DMS153 (cell line): Measurements from ENCODE around the gene TSHZ1.

Experiments
- DNase-seq: peaks from one replicate; lab custom pipeline; 2025; lab: John Stamatoyannopoulos, UW

TSHZ1 gene

DNA sequence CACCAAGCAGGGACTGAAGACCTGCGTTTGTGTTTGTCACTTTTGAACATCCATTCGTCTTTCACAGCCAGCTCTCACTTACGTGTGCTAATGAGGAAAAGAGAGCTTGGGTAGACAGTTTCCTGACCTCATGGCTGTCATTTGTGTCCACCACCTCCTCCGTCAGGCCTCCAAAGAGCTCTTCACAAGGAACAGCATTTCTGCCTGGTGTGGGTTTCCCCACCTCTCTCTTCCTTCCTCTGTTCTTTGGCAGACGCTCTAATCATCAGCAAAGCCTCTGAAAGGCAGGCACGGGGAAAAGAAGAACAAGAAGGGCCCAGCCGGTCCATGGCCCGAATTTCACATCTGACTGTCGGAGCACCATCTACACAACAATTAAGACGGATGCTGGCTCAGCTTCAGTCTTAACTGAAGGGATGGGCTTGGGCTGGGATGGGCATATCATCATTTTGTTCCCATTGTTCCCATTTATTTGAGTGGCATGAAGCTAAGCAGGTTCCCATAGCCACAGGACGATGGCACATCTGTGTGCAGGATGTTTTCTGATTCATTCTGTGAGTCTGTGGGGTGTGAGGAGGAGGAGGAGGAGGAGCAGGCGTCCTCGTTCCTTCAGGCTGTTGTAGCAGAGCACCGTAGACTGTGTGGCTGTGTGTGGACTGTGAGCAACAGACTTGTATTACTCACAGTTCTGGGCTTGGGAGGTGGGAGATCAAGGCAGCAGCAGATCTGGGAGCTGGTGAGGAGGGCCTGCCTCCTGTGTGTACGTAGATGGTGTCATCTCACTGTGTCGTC is 66.4 kb downstream of the TSHZ1 start:
- DNase-seq = no peak

DNA sequence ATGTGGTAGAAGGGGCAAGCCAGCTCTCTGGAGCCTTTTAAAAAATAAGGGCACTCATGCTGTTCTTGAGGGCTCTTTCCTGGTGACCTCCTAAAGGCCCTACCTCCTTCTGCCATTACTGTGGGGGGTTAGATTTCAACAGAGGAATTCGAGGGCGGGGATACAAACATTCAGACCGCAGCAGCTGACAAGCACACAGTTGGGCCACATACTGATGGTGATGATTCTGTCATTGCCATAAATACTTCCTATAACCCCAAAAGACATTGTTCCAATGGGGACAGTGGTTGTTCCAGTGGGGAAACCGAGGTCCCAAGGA is 67.0 kb downstream of the TSHZ1 start:
- no peak for DNase-seq

DNA sequence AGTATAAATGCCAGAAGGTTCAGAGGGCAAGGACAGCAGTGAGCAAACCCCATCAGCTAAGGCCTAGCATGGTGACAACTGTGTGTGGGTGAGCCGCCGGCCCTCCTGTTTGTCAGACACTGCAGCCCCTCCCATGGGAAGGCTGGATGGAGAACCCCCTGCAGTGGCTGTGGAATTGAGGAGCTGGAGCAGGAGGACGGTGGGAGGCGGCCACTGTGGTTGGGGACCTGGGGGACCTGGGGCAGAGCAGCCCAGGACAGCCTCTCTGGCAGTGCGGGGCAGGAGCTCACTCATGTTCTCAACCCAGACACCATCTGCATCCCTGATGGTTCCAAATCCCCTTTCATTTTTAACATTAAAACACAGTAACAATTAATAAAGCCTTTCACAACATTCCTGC is 68.8 kb downstream of the TSHZ1 start:
- DNase-seq = no peak

DNA sequence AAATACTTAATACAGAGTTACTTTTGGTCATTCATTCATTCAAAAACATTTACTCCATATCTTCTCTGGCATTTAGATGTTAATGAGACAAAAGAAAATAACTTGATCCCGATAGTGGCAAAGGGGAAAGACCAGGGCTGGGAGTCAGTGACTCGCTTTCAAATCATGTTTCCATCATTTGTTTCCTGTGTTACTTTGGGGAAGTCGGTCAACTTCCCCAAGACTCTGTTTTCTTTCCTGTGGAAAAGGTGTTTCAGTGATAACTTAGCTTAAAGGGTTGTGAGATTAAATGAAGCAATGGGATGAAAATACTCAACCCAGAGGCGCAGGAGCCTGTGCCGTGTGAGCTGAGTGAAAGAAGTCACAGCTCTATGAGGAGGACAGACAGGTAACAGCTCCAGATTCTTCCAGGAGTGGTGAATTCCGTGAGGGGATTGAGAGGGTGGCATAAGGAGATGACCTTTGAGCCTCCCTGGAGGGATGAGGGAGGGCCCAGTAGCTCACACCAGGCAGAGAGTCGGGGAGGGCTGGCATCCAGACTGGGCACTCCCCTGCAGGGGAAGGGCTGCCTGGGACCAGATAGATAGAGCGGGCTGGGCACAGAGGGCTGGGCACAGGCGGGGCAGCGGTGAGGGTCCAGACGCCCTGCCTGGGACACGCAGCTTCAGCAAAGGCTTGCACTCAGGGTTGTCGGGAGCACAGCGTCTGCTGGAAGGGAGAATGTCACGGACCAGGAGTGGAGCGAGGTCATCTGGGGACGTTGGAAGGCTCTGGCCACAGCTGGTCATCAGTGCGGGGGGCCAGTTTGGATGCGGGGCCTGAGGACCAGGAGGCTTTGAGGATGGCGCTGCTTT is 70.1 kb downstream of the TSHZ1 start:
- no peak for DNase-seq

DNA sequence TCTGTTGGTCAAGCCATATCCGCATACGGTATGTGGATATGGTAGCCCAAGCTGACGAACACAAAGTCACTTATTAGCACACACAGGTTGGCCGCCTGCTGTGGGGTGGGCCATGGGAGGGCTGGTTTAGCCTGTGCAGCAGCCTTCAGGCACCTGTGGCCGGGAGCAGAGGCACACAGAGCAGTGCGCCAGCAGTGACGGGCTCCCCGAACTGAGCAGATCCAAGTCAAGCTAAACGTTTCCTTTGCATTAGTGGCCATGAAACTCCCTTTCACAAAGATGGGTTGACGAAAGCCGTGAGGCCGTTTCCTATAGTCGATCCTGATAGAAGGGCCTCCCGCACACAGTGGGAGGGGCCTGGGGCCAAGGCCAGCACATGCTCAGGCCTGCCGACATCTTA is 72.1 kb downstream of the TSHZ1 start:
- no peak for DNase-seq

DNA sequence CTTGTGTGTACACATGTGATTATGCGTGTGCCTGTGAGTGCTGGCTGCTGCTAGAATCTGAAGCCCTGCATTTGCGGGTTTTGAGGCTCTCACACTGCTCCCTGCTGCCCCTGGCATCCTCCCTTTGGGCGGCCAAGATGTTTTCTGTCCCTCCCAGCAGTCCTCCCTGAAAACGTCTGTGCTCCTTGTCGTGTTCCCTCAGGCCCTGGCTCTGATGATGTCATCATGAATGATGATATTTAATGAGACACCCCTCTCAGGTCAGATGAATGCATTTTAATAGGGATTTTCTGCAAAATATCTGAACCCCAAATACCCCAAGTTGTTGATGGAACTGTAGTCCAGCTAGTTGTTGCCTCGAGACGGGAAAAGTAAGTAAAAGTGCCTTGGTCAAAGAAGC is 73.1 kb downstream of the TSHZ1 start:
- DNase-seq = no peak

DNA sequence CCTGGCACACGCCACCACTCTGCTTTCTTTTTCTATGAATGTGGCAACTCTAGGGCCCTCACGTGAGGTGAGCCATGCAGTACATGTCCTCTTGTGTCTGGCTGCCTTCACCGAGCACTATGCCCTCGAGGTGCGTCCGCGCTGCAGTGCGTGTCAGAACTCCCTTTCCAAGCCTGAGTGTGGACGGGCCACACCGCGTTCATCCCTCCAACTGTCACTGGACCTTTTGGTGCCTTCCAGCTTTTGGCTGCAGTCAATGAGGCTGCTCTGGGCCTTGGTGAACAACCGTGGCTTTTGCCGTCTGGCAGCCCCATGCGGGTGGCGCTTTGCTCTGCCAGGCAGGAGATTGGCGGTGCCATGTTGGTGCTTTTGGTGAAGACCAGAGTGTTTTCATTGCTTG is 74.0 kb downstream of the TSHZ1 start:
- no peak for DNase-seq

DNA sequence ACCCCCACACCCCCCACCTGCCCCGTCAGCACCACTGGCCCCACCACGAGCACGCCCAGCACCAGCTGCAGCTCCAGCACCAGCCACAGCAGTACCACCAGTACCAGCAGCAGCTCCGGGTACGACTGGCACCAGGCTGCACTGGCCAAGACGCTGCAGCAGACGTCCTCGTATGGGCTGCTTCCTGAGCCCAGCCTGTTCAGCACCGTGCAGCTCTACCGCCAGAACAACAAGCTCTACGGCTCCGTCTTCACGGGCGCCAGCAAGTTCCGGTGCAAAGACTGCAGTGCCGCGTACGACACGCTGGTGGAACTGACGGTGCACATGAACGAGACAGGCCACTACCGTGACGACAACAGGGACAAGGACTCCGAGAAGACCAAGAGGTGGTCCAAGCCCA is 75.3 kb downstream of the TSHZ1 start:
- no peak for DNase-seq

DNA sequence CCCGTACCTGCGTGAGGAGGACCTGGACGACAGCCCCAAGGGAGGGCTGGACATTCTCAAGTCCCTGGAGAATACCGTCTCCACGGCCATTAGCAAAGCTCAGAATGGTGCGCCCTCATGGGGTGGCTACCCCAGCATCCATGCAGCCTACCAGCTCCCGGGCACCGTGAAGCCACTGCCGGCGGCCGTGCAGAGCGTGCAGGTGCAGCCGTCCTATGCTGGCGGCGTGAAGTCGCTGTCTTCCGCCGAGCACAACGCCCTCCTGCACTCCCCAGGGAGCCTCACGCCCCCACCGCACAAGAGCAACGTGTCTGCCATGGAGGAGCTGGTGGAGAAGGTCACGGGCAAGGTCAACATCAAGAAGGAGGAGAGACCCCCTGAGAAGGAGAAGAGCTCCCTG is 76.4 kb downstream of the TSHZ1 start:
- DNase-seq = no peak

DNA sequence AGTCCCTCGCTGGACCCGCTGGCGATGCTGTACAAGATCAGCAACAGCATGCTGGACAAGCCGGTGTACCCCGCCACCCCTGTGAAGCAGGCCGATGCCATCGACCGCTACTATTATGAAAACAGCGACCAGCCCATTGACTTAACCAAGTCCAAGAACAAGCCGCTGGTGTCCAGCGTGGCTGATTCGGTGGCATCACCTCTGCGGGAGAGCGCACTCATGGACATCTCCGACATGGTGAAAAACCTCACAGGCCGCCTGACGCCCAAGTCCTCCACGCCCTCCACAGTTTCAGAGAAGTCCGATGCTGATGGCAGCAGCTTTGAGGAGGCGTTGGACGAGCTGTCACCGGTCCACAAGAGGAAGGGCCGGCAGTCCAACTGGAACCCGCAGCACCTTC is 77.1 kb downstream of the TSHZ1 start:
- DNase-seq = no peak

DNA sequence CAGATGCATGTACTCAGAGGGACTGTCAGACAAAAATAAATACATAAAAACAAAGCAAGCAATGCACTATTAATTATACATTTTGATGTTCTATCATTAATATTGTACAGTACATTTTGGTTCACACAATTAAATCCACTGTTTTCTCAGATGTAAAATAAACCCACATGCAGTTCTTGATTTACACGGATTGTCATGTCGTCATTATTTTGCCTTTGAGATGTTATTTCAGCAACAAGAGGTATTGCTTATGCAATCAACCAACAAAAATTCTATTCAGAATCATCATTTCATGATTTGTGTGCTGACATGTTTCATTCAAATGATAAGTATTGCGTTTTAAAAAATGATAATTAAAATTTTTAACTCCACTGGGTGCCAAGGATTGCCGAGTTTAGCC is 79.2 kb downstream of the TSHZ1 start:
- DNase-seq = no peak

DNA sequence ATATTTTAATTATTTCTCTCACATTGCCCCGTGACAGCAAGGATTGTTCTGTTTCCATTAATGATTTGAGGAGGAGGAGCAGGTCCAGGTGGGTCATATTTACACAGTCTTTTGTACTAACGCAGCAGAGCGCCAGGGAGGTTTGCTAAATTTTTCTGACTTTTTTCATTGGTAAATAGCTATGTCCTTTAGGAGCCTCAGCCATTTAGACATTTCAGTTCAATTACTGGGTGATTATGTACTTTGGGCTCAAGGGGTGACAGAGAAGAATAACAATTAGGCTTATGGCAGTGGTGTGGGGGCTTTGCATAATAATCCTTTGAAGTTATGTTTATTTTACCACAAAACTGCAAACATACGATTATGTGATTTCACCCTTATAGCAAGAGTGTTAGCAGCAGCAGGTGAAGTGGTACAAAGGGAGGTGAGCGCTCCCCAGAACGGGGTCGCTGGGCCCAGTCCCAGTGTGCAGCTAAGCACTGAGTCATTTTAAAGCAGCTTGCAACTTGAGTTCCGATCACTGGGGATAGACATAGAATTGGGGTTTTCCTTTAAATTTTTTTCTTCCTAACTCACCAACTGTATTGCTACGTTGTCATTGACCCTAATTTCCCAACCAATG is 80.3 kb downstream of the TSHZ1 start:
- peak; percentile 57 for DNase-seq

DNA sequence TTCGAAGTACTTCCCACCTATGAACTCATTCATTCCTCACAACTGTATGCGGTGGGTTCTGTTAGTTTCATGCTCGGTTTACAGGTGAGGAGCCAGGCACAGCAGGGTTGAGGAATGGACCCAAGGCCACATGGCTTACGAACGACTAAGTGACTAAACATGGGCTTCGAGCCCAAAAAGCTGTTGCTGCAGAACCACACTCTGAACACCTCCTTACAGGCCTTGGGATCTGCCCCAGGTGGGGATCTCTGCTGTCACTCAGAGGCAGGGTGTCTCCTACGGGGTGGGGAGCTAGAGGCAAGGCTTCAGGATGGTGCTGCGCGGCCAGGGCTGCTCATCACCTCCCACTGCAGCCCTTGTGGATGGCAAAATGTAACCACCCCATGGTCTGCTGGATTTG is 80.9 kb downstream of the TSHZ1 start:
- DNase-seq = no peak

DNA sequence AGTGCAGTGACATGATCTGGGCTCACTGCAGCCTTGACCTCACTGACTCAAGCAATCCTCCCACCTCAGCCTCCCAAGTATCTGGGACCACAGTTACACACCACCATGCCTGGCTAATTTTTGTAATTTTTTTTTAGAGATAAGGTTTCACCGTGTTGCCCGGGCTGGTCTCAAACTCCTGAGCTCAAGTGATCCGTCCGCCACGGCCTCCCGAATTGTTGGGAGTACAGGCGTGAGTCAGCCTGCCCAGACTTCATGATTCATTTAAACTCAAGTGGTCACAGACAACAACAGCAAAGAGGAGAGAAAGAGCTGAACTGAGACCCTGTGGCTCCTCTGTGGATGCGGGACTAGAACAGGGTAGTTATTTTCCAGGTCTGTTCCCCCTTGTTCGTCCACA is 83.0 kb downstream of the TSHZ1 start:
- no peak for DNase-seq

DNA sequence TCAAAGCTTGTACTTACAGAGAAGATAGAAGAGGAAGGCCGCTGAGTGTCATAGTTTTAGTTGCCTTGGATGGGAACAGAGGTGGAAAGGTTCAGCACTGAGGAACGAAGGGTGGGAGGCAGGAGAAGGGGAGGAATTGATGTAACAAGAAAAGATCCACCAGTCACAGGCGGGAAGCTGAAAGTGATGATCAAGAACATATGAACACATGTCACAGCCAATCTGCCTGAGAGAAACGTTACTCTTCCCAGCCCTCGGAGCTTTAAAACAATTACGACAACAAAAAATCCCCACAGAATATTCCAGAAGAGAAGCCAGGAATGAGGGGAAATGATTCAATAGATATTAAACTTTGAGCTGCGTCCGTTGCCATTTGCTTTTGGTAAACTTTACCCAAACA is 87.1 kb downstream of the TSHZ1 start:
- no peak for DNase-seq

DNA sequence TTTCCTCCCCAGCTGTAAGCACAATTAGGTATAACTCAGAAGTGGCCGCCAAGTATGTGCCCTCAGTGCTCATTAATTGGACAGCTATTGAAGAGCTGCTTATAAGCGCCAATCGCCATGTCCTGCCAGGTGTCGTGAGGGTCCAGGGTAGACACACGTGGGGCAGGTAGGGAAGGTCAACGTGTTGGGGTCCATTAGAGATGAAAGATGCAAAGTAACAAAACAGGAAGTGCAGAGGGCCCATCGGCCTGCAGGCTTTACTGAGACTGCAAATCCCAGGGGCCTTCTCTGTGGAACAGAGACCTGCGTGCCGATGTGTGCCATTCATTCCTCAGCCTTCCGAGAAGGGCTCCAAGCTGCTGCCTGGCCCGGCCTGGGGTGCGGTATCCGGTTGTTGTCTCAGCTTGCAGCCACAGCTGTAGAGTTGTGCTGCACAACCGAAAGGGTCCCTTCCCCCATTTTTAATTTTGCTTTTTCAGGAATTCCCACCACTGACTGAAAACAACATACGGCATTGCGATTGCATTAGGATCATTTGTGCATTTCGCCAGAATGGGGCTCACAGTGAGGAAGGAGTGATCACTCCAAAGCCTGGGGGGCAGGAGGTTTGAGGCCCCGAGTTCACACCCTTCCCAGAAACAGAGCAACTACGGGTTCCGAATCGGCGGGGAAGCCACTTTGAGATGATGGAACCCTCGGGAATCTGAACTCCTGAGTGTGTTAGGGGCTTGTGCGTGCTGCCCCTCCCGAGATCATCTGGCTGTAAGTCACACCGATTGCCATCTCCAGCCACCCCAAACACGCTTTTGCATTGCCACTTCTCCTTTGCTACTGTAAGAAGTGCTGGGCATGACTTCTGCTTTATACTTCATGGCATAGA is 94.3 kb downstream of the TSHZ1 start:
- no peak for DNase-seq

DNA sequence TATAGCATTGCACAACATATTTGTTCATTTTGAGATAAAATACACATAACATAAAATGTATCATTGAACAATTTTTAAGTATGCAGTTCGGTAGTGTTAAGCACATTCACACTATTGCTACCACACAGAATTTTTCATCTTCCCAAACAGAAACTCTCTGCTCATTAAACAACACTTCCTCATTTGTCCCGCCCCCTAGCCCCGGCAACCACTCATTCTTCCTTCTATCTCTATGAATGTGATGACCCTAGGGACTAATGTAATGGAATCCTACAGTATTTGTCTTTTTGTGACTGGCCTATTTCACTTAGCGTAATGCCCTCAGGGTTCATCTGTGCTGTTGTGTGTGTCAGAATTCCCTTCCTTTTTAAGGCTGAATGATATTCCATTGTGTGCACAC is 95.4 kb downstream of the TSHZ1 start:
- DNase-seq = no peak

DNA sequence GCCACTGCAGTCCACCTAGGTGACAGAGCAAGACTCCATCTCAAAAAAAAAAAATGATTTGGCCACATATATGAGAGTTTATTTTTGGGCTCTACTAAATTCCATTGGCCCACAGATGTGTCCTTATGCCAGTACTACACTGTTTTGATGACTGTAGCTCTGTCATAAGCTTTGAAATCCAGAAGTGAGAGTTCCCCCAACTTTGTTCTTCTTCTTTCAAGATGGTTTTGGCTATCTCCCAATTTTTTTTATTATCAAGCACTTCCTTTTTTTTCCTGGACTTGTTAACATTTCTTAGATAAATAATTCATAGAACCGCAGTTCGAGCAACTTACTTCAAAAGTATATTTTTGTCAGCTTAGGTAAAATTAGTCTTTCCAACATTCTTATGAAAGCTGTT is 96.9 kb downstream of the TSHZ1 start:
- no peak for DNase-seq

DNA sequence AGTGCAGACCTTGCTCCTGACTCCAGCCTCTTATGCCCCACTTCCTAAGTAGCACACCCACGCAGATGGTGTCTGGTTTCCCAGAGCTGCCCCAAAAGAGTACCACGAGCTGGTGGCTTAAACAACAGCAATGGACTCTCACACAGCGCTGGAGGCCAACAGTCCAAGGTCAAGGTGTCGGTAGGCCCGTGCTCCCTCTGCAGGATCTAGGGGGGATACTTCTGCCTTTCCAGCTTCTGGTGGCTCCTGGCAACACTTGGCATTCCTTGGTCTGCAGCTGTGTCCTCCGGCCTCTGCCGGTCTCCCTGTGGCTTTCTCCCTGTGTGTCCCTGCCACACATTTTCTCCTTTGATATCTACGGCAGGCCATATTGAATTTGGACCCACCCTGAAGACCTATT is 99.0 kb downstream of the TSHZ1 start:
- no peak for DNase-seq

DNA sequence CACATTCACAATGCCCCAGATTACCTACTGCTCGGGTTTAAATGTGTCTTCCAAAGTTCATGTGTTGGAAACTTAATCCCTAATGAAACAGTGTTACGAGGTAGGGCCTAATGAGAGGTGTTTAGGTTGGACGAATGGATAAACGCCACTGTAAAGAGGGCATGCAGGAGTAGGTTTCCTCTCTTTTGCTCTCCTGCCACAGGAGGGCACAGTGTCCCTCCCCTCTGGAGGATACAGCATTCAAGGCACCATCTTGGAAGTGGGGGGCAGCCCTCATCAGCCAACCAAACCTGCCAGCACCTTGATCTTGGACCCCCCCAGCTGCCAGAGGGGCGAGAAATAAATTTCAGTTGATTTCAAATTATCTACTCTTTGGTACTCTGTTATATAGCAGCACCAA is 103.5 kb downstream of the TSHZ1 start:
- DNase-seq = no peak

DNA sequence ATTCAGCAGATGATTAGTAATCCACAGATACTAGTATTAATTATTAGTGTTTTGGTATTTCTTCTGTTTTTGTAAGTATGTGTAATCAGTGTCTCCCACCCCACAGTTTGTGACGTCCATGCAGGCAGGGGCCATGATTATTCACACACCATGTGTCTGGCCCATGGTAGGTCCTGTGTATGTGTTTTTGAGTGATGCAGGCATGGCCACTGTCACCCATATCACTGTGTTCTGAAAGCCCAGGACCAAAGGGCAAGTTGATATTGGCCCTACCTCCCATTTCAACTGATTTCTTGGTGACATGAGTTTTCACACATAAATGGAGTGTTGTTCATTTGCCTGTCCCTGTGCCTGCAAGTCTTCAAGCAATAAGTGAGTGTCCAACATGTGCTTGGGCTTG is 104.0 kb downstream of the TSHZ1 start:
- no peak for DNase-seq

DNA sequence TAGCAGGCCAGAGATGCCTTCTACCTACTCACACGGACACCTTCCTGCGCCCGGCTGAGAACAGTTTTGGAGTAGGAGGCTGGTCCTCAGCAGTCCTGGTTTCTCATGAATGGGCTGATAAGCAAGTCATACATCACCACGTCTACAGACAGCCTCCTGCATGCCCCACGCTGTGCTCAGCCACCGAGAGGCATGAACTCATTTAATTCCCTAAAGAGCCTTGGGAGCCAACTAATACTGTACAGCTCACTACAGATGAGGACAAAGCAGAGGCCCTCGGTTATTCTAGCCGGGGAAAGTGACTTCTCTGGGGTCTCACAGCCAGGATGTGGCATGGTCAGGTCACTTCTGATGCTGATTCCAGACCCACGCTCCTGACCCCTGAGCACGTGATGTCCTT is 105.6 kb downstream of the TSHZ1 start:
- DNase-seq = no peak
